CD14-positive monocyte (primary cell): ENCODE data around the gene OSBP2. TPM values are rescaled to one million over a fixed set of nuclear protein-coding genes. Genes with fewer than 3 reads are reported as not detected.
"Not testable (repeated sequence)": the region's sequence is repeated elsewhere in the genome, so short reads cannot be mapped to it uniquely, and the experiment has no call there.

ENCODE experiments used
- DNase-seq, 3 donors: peaks; one replicate each; pipeline ENCODE4 v3.0.0-alpha.2; 2011 to 2022
- H2AFZ ChIP-seq: 2 replicates; pipeline ENCODE4 v1.6.0; 2012; ENCODE audit warnings: mild to moderate bottlenecking, low read depth, low read length, inconsistent platforms; ENCODE audit not compliant: insufficient read depth, poor library complexity, severe bottlenecking
- H3K27ac ChIP-seq, 2 donors: 1 replicate in 1 of 2; 2 replicates in 1 of 2; pipeline ENCODE4 v1.5.1; 2012 to 2013; ENCODE audit warnings: low read length in 2 of 2, control low read depth in 1 of 2, inconsistent platforms in 1 of 2, low read depth in 1 of 2, mild to moderate bottlenecking in 1 of 2
- H3K27me3 ChIP-seq, 2 donors: one replicate each; pipeline versions ENCODE4 v1.6.0 to v1.6.1; 2011 to 2013; ENCODE audit warnings: low read length in 2 of 2; ENCODE audit not compliant: control insufficient read depth in 2 of 2, insufficient read depth in 2 of 2
- H3K36me3 ChIP-seq, 2 donors: replicated peaks in 1 of 2; 1 replicate in 1 of 2; 2 replicates in 1 of 2; pipeline versions ENCODE4 v1.5.1 to v1.6.1; 2012 to 2013; ENCODE audit warnings: low read length in 2 of 2, control low read depth in 1 of 2, inconsistent platforms in 1 of 2, mild to moderate bottlenecking in 1 of 2; ENCODE audit not compliant: insufficient read depth in 2 of 2, control insufficient read depth in 1 of 2
- H3K4me1 ChIP-seq, 2 donors: 1 replicate in 1 of 2; 2 replicates in 1 of 2; pipeline versions ENCODE4 v1.5.1 to v1.6.1; 2012 to 2013; ENCODE audit warnings: low read length in 2 of 2, control low read depth in 1 of 2, inconsistent platforms in 1 of 2, mild to moderate bottlenecking in 1 of 2, moderate library complexity in 1 of 2; ENCODE audit not compliant: insufficient read depth in 2 of 2, control insufficient read depth in 1 of 2
- H3K4me2 ChIP-seq: replicated peaks from 2 replicates; pipeline ENCODE3; 2012; ENCODE audit warnings: low read length, moderate library complexity, mild to moderate bottlenecking; ENCODE audit not compliant: poor library complexity, severe bottlenecking; ENCODE audit errors: extremely low read depth
- H3K4me3 ChIP-seq, 3 experiments: fragments of 200-600 bp in 1 of 3; sonication (generic) in 1 of 3; replicated peaks in 1 of 3; 1 replicate in 2 of 3; 2 replicates in 1 of 3; pipeline ENCODE4 v1.5.1; 2011 to 2013; ENCODE audit warnings: low read length in 3 of 3, mild to moderate bottlenecking in 3 of 3, control low read depth in 2 of 3, low read depth in 2 of 3, inconsistent platforms in 1 of 3, moderate library complexity in 1 of 3
- H3K79me2 ChIP-seq: 2 replicates; pipeline ENCODE4 v1.6.0; 2012; ENCODE audit warnings: mild to moderate bottlenecking, control low read depth, inconsistent platforms, low read length, moderate library complexity; ENCODE audit not compliant: insufficient read depth
- H3K9ac ChIP-seq: 2 replicates; pipeline ENCODE4 v1.6.0; 2017; ENCODE audit warnings: low read length, mild to moderate bottlenecking; ENCODE audit not compliant: insufficient read depth, poor library complexity, severe bottlenecking
- H3K9me3 ChIP-seq, 2 donors: replicated peaks in 1 of 2; 1 replicate in 1 of 2; 2 replicates in 1 of 2; pipeline versions ENCODE4 v1.5.1 to v1.6.1; 2012 to 2013; ENCODE audit warnings: low read length in 2 of 2, control low read depth in 1 of 2; ENCODE audit not compliant: control insufficient read depth in 1 of 2, insufficient read depth in 1 of 2
- H4K20me1 ChIP-seq: 2 replicates; pipeline ENCODE4 v1.6.0; 2012; ENCODE audit warnings: mild to moderate bottlenecking, low read length, control low read depth, moderate library complexity; ENCODE audit not compliant: insufficient read depth
- H3K27ac Mint-ChIP-seq, 7 donors: one replicate each; pipeline ENCODE4 v1.8.0; 2020; ENCODE audit warnings: mild to moderate bottlenecking in 7 of 7, mixed read lengths in 7 of 7, moderate library complexity in 6 of 7, inconsistent platforms in 2 of 7
- H3K27me3 Mint-ChIP-seq, 3 donors: one replicate each; pipeline ENCODE4 v1.8.0; 2021 to 2022; ENCODE audit warnings: low read depth in 3 of 3, mild to moderate bottlenecking in 3 of 3, mixed read lengths in 3 of 3, moderate library complexity in 3 of 3, inconsistent platforms in 1 of 3
- H3K36me3 Mint-ChIP-seq, 2 donors: one replicate each; pipeline ENCODE4 v1.8.0; 2020; ENCODE audit warnings: mixed read lengths in 2 of 2, inconsistent platforms in 1 of 2, mild to moderate bottlenecking in 1 of 2
- H3K4me1 Mint-ChIP-seq: one replicate; pipeline ENCODE4 v1.8.0; 2020; ENCODE audit warnings: mild to moderate bottlenecking, mixed read lengths
- H3K4me3 Mint-ChIP-seq, 2 donors: one replicate each; pipeline ENCODE4 v1.8.0; 2020; ENCODE audit warnings: mild to moderate bottlenecking in 2 of 2, mixed read lengths in 2 of 2, moderate library complexity in 1 of 2
- H3K9me3 Mint-ChIP-seq, 7 donors: one replicate each; pipeline ENCODE4 v1.8.0; 2020 to 2022; ENCODE audit warnings: mixed read lengths in 7 of 7, mild to moderate bottlenecking in 6 of 7, moderate library complexity in 6 of 7, inconsistent platforms in 2 of 7
- WGBS: methylation state at CpG from one replicate; pipeline ENCODE4 v1.1.5; 2013; ENCODE audit warnings: missing lambda C conversion rate; ENCODE audit not compliant: insufficient coverage; 5-methylcytosine and 5-hydroxymethylcytosine counted together
- intact Hi-C, 2 donors: fragments of 100-400 bp; cut with micrococcal nuclease; formaldehyde crosslinking; loops; one replicate each; pipeline versions ENCODE4 v1.15.0 to v1.15.1; 2023
- polyA plus RNA-seq, 3 donors: library from polyadenylated mRNA; depleted of rRNA in 1 of 3; unstranded in 2 of 3; stranded (reverse) in 1 of 3; fragments of 300-500 nt in 2 of 3; fragments of >200 nt in 1 of 3; fragmentation: Illumina TruSeq in 2 of 3; gene quantifications; 1 replicate in 2 of 3; 2 replicates in 1 of 3; pipeline ENCODE4 v1.2.3, GENCODE V29; 2012 to 2021
- TF ChIP-seq, protein P1 (sequence below): fragments of 200-600 bp; IDR thresholded peaks from one replicate; pipeline ENCODE4 v1.8.0; 2022; ENCODE audit warnings: antibody characterized with exemption, mild to moderate bottlenecking

OSBP2 gene
- polyA plus RNA-seq, 3 donors: 0.21 to 0.54 TPM; not detected in 1

DNA sequence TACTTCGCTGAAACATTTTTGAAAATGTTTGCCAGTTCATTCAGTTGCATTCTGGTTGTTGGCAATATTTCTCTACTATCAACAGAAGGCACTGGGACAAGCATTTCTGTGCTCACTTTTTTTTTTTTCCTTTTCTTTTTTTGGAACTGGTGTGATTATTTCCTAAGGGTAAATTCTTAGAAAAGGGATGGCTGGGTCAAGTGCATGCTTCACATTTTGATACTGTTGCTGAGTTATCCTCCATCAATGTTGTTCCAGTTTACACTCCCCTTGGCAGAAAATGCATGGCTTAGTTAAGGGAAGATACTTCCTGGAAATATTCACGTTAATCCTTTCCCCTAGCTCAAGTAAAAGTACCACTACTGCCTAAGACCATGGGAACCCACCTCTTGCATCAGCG is 81.8 kb downstream of the OSBP2 start:
- Histone ChIP-seq H3K9me3 (no peaks in the 10 kb centered on the region), H3K27ac (no peak overlapping the region), H3K4me1 (no peaks in the 10 kb centered on the region), H3K9ac (no peak overlapping the region), H3K27me3 (no peaks in the 10 kb centered on the region), H3K4me2 (no peak overlapping the region), H3K79me2 (no peaks in the 10 kb centered on the region), H2AFZ (no peak overlapping the region), H4K20me1 (no peaks in the 10 kb centered on the region), H3K36me3 (no peaks in the 10 kb centered on the region), H3K4me3 (no peak overlapping the region)
- Mint-ChIP-seq H3K4me3 (no peak overlapping the region), H3K4me1 (peaks cover 2% of the 10 kb centered on the region), H3K9me3 (no peaks in the 10 kb centered on the region), H3K27me3 (peaks cover 0 to 3% (median 3%) of the 10 kb centered on the region in 3 donors), H3K27ac (no peak overlapping the region), H3K36me3 (no peaks in the 10 kb centered on the region)
- intact Hi-C loops: no loop called here
- no CpG with 5 or more reads among the region's 3 CpGs for WGBS
- DNase-seq: no peak
- TF ChIP-seq, protein P1, sequence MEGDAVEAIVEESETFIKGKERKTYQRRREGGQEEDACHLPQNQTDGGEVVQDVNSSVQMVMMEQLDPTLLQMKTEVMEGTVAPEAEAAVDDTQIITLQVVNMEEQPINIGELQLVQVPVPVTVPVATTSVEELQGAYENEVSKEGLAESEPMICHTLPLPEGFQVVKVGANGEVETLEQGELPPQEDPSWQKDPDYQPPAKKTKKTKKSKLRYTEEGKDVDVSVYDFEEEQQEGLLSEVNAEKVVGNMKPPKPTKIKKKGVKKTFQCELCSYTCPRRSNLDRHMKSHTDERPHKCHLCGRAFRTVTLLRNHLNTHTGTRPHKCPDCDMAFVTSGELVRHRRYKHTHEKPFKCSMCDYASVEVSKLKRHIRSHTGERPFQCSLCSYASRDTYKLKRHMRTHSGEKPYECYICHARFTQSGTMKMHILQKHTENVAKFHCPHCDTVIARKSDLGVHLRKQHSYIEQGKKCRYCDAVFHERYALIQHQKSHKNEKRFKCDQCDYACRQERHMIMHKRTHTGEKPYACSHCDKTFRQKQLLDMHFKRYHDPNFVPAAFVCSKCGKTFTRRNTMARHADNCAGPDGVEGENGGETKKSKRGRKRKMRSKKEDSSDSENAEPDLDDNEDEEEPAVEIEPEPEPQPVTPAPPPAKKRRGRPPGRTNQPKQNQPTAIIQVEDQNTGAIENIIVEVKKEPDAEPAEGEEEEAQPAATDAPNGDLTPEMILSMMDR: no peak

DNA sequence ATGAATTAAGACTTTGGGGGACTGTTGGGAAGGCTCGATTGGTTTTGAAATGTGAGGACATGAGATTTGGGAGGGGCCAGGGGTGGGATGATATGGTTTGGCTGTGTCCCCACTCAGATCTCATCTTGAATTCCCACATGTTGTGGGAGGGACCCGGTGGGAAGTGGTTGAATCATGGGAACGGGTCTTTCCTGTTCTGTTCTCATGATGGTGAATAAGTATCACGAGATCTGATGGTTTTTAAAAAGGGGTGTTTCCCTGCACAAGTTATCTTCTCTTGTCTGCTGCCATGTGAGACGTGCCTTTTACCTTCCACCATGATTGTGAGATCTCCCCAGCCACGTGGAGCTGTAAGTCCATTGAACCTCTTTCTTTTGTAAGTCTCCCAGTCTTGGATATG is 82.5 kb downstream of the OSBP2 start:
- H2AFZ ChIP-seq, intact Hi-C loops, H4K20me1 ChIP-seq, H3K27ac Mint-ChIP-seq, H3K27ac ChIP-seq, H3K9me3 ChIP-seq, H3K9me3 Mint-ChIP-seq, H3K27me3 ChIP-seq, DNase-seq, H3K79me2 ChIP-seq, H3K4me2 ChIP-seq, H3K9ac ChIP-seq, H3K4me1 ChIP-seq, H3K4me1 Mint-ChIP-seq, H3K4me3 Mint-ChIP-seq, H3K36me3 Mint-ChIP-seq, H3K36me3 ChIP-seq, H3K4me3 ChIP-seq, H3K27me3 Mint-ChIP-seq: not testable (repeated sequence)
- WGBS: 47% methylated on average over 3 of the region's 6 CpGs
